Colonic mucosa (tissue), 4 donors: Measurements from ENCODE around the gene SAMSN1. TPM values are rescaled to one million over a fixed set of nuclear protein-coding genes. Genes with fewer than 3 reads are reported as not detected.

Source experiments
- DNase-seq: peaks from one replicate; pipeline ENCODE4 v3.0.0-alpha.2; 2020
- H3K27ac ChIP-seq: fragments of 200-600 bp; one replicate; pipeline ENCODE4 v1.8.0; 2021
- H3K27me3 ChIP-seq: fragments of 200-600 bp; one replicate; pipeline ENCODE4 v1.8.0; 2021
- H3K36me3 ChIP-seq: fragments of 200-600 bp; one replicate; pipeline ENCODE4 v1.8.0; 2021
- H3K4me1 ChIP-seq: fragments of 200-600 bp; one replicate; pipeline ENCODE4 v1.8.0; 2021; ENCODE audit warnings: mild to moderate bottlenecking
- H3K4me3 ChIP-seq: fragments of 200-600 bp; one replicate; pipeline ENCODE4 v1.8.0; 2021
- H3K9ac ChIP-seq, 2 donors: one replicate each; pipeline ENCODE4 v1.7.0; 2013; ENCODE audit warnings: control low read depth in 2 of 2, low read depth in 2 of 2, low read length in 2 of 2
- H3K9me3 ChIP-seq: fragments of 200-600 bp; one replicate; pipeline ENCODE4 v1.8.0; 2021
- CTCF ChIP-seq: fragments of 200-600 bp; IDR thresholded peaks from one replicate; pipeline ENCODE4 v1.8.0; 2022; ENCODE audit warnings: antibody characterized with exemption, mild to moderate bottlenecking
- intact Hi-C: fragments of 100-400 bp; cut with DNase I; formaldehyde crosslinking; loops from one replicate; pipeline ENCODE4 v1.14.1; 2022
- total RNA-seq, 2 donors: library from RNA; stranded (reverse); fragmentation: NEBNext Ultra II Directional in 1 of 2; extraction: Animal tissue kit (Norgen Biotek cat#: 25700) in 1 of 2; gene quantifications; one replicate each; pipeline ENCODE4 v1.2.1, GENCODE V29; 2021
- donor health status: healthy.
- donor health status: DM: no; HTN: no; CAD: no.
- donor health status: DM: no; HTN: no; CAD: no.

Gene SAMSN1
- total RNA-seq, 2 donors from 2014 or later, result 2.5 to 5.1 TPM

- H3K9ac ChIP-seq, result no peak overlapping the region
- no peaks in the 10 kb centered on the region for H3K9me3 ChIP-seq
- H3K36me3 ChIP-seq, result no peaks in the 10 kb centered on the region
- H3K27me3 ChIP-seq, result no peaks in the 10 kb centered on the region
- H3K27ac ChIP-seq, result peak overlapping the region; percentile 24
- TF ChIP-seq CTCF, result no peak
- DNase-seq, result no peak
- intact Hi-C loops, result no loop called here
- H3K4me1 ChIP-seq, result no peaks in the 10 kb centered on the region
- no peak overlapping the region for H3K4me3 ChIP-seq
These were observed 45.8 kb upstream of the SAMSN1 start for GRCh38 chr21:14591882-14592281.

GRCh38 chr21:14591377-14591776, 45.3 kb upstream of the SAMSN1 start:
- intact Hi-C loops, result no loop called here

GRCh38 chr21:14589855-14590563, 43.9 kb upstream of the SAMSN1 start:
- Histone ChIP-seq H3K9me3 (no peaks in the 10 kb centered on the region), H3K27ac (no peak overlapping the region), H3K4me1 (no peaks in the 10 kb centered on the region), H3K4me3 (no peak overlapping the region), H3K9ac (no peak overlapping the region), H3K27me3 (no peaks in the 10 kb centered on the region), H3K36me3 (no peaks in the 10 kb centered on the region)
- DNase-seq, result no peak
- intact Hi-C loops, result no loop called here
- no peak for TF ChIP-seq CTCF

More at GRCh38 chr21:14591377-14591776, 45.3 kb upstream of the SAMSN1 start:
- Histone ChIP-seq H3K27ac (peak overlapping the region; percentile 22), H3K4me3 (no peak overlapping the region), H3K27me3 (no peaks in the 10 kb centered on the region), H3K4me1 (no peaks in the 10 kb centered on the region), H3K9ac (no peak overlapping the region), H3K9me3 (no peaks in the 10 kb centered on the region), H3K36me3 (no peaks in the 10 kb centered on the region)
- no peak for TF ChIP-seq CTCF
- DNase-seq, result no peak

GRCh38 chr21:14587266-14587665, 41.2 kb upstream of the SAMSN1 start:
- Histone ChIP-seq H3K36me3 (no peaks in the 10 kb centered on the region), H3K9ac (no peak overlapping the region), H3K27ac (no peak overlapping the region), H3K27me3 (no peaks in the 10 kb centered on the region), H3K4me3 (no peak overlapping the region), H3K9me3 (no peaks in the 10 kb centered on the region), H3K4me1 (no peaks in the 10 kb centered on the region)
- no peak for DNase-seq
- no peak for TF ChIP-seq CTCF
- intact Hi-C loops, result no loop called here

GRCh38 chr21:14585122-14585521, 39.0 kb upstream of the SAMSN1 start:
- Histone ChIP-seq H3K27ac (no peak overlapping the region), H3K36me3 (no peaks in the 10 kb centered on the region), H3K27me3 (no peaks in the 10 kb centered on the region), H3K4me3 (no peak overlapping the region), H3K9me3 (no peaks in the 10 kb centered on the region), H3K9ac (no peak overlapping the region), H3K4me1 (no peaks in the 10 kb centered on the region)
- no peak for DNase-seq
- intact Hi-C loops, result no loop called here
- no peak for TF ChIP-seq CTCF
